HG03045 (cell line): Measurements from ENCODE around the gene ACOT8.
"Not testable (repeated sequence)": the region's sequence is repeated elsewhere in the genome, so short reads cannot be mapped to it uniquely, and the experiment has no call there.

Source experiments
- ATAC-seq: cut with Tn5 transposase; IDR thresholded peaks from one replicate; pipeline ENCODE4 v1.9.1; 2021; ENCODE audit warnings: mild to moderate bottlenecking, moderate library complexity; ENCODE audit not compliant: unreplicated experiment

The ACOT8 gene

GRCh38 chr20:45797955-45798354, 59.2 kb downstream of the ACOT8 start:
- not testable (repeated sequence) for ATAC-seq

- not testable (repeated sequence) for ATAC-seq
Observed at GRCh38 chr20:45797510-45797909, 59.7 kb downstream of the ACOT8 start.

GRCh38 chr20:45796337-45797065, 60.7 kb downstream of the ACOT8 start:
- ATAC-seq: no peak

- ATAC-seq: peak; percentile 19
Observed at GRCh38 chr20:45792317-45793118, 64.7 kb downstream of the ACOT8 start.
